Measurements from ENCODE around the gene GPX2.

DNA sequence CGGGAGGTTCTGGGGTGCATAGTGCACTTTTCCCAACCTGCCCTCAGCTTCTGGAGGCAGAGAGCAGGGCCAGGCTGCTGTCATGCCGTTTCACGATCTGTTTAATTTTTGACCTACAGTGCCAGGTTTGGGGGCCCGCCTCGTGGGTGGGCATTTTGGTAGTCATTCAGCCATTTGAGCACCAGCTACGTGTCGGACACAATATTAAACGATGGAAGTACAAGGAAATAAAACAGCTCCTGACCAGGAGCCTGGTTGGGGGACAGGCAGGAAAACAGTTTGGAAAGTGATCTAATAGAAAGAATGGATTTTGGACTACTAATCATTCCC lies 44.9 kb upstream of the GPX2 start:
- TF ChIP-seq CTCF (IDR thresholded peaks at IDR 0.05) (no peak), POLR2A (IDR thresholded peaks at IDR 0.05) (no peak)
